Activated CD4-positive, alpha-beta T cell treated with anti-CD3 and anti-CD28 coated beads, Interleukin-2, amount 10 ng/mL, durations not matched to agents 24 days and 14 days (primary cell): ENCODE measurements around the gene SLC8A1. TPM values are rescaled to one million over a fixed set of nuclear protein-coding genes. Genes with fewer than 3 reads are reported as not detected.

Experiments
- DNase-seq: peaks from one replicate; pipeline ENCODE4 v3.0.0; 2022
- H3K27ac Mint-ChIP-seq: one replicate; pipeline ENCODE4 v1.8.0; 2022; ENCODE audit warnings: mild to moderate bottlenecking, mixed read lengths
- H3K27me3 Mint-ChIP-seq: one replicate; pipeline ENCODE4 v1.8.0; 2022; ENCODE audit warnings: mixed read lengths
- H3K36me3 Mint-ChIP-seq: one replicate; pipeline ENCODE4 v1.8.0; 2022; ENCODE audit warnings: low read depth, mild to moderate bottlenecking, mixed read lengths
- H3K4me1 Mint-ChIP-seq: one replicate; pipeline ENCODE4 v1.8.0; 2021; ENCODE audit warnings: mixed read lengths
- H3K4me3 Mint-ChIP-seq: one replicate; pipeline ENCODE4 v1.8.0; 2022; ENCODE audit warnings: mild to moderate bottlenecking, moderate library complexity, mixed read lengths
- H3K9me3 Mint-ChIP-seq: one replicate; pipeline ENCODE4 v1.8.0; 2021; ENCODE audit warnings: mixed read lengths
- intact Hi-C: fragments of 100-400 bp; cut with micrococcal nuclease; formaldehyde crosslinking; loops from one replicate; pipeline ENCODE4 v1.15.1; 2023
- total RNA-seq: library from RNA; stranded (reverse); gene quantifications from 2 replicates; pipeline ENCODE4 v1.2.3, GENCODE V29; 2022

The SLC8A1 gene
- total RNA-seq, 1 donor from 2014 or later = 5.0 TPM

DNA sequence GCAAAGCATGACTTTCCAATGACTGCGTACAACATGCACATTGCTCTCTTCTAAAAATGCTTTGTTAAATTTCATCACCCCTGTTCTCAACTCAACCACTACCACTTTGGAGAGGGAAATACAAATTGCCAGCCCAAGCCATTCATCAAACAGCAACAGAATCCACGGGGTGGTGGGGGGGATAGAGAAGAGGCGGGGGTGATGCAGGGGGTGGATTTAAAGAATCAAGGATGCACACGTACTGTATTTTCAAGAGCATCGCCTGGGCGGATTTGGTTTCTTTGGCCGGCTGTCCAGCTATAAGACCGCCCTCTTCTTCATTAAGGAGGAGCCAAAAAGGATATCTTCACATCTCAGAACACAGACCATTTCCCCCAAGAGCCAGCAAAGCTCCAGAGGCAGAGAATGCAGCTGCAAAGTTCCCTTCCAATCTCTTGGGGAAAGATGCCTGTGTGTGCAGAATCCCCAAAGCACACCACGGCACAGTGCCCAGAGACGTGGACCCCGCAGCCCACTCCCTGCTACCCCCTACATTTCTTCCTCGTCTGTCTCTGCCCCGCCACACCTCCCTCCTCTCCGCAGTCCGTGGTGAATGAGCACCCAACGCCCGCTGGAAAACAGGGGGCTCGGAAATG, 977 bp downstream of the SLC8A1 start:
- Mint-ChIP-seq H3K36me3 (no peaks in the 10 kb centered on the region), H3K9me3 (no peaks in the 10 kb centered on the region), H3K4me1 (peaks cover 22% of the 10 kb centered on the region), H3K27ac (peak overlapping the region; percentile 71), H3K4me3 (peak overlapping the region; percentile 76), H3K27me3 (peaks cover 48% of the 10 kb centered on the region)
- intact Hi-C loops = loop anchor here (2.0 kb wide), 1 partner anchor 530 kb away; no protein-coding TSS in a partner anchor
- peak; percentile 56 for DNase-seq

DNA sequence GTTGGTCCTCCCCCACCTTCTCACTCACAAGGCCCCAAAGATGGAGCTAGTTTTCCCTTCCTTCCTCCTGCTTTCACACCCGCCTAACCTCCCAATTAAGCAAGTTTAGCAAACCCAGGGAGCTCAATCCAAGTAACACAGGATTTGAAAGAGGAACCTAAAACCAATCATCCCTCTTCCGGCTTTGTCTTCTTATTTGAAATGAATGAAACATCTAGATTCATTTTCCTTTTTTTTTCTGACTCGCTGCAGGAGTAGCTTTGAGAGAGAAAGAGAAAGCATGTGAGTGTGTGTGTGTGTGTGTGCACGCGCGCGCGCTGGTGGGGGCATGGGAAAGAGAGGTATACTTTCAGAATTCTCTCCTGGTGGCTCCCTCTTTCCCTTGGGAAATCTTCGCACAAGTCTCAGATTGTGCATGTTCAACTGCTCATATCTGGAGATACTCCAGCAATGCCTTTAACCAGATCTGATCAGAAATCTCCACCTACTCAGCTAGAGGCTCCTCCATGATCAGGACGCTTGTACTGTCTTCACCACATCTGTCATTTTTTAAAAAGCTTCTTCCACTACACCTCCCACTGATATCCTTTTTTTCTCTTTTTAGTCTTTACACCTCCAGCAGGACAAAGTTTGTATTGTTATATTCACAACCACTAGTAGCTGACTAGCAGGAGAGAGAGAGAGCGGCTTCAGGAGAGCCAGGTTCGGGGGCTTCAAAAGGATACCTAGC, 1.7 kb downstream of the SLC8A1 start:
- Mint-ChIP-seq H3K36me3 (no peaks in the 10 kb centered on the region), H3K9me3 (no peaks in the 10 kb centered on the region), H3K27ac (peak overlapping the region; percentile 15), H3K27me3 (peaks cover 45% of the 10 kb centered on the region), H3K4me3 (peak overlapping the region; percentile 76), H3K4me1 (peaks cover 22% of the 10 kb centered on the region)
- peak; percentile 62 for DNase-seq
- intact Hi-C loops = loop anchor here (2.0 kb wide), 1 partner anchor 529 kb away; no protein-coding TSS in a partner anchor

DNA sequence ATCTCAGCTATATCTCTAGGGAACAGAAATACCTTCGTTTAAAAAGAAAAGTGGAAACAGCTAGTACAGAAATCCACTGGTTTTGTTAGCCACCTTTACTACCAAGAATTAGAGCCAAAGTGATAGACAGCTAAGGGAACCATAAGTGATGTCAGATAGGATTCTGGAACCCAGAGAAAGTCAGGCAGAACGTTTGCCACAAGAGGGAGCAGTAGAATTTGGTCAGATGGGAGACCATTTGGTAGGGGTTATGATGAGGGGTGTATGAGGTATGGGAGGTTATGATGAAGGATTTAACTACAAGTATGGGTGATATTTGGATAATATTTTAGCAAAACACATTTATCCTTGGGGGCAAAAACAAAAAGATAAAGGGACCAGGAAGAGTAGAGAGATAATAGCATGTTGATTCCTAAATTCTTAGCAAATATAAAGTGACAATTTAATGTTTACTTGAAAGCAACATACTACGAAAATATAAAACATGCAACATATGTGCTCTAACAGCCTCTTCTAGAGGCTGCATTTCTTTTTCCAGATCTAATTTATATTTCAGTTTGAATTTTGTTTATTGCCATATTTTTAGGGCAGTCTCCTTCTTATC, 3.3 kb downstream of the SLC8A1 start:
- Mint-ChIP-seq H3K4me1 (peaks cover 22% of the 10 kb centered on the region), H3K36me3 (no peaks in the 10 kb centered on the region), H3K27ac (no peak overlapping the region), H3K9me3 (no peaks in the 10 kb centered on the region), H3K27me3 (peaks cover 36% of the 10 kb centered on the region), H3K4me3 (no peak overlapping the region)
- intact Hi-C loops = no loop called here
- peak; percentile 61 for DNase-seq

DNA sequence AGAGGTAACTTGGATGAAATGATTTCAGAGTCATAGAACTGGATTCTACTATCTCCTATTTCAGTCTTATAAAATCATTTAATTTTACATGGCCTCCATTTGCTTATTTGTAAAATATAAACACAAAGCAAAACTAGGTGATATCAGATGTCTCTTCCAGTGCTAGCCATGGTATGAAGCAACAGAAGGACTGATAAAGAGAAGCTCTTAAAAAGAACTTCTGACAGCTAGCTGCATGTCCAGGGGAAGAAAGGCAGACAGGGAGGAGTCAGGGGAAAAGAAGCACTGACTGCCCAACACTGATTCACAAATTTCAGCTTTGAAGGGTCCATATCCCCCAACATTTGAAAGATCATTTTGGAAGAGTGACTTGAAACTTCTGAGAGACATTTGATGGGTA, 6.4 kb downstream of the SLC8A1 start:
- Mint-ChIP-seq H3K9me3 (no peaks in the 10 kb centered on the region), H3K4me3 (no peak overlapping the region), H3K4me1 (peaks cover 6% of the 10 kb centered on the region), H3K27me3 (peaks cover 12% of the 10 kb centered on the region), H3K36me3 (no peaks in the 10 kb centered on the region), H3K27ac (no peak overlapping the region)
- DNase-seq = peak; percentile 34
- intact Hi-C loops = no loop called here

DNA sequence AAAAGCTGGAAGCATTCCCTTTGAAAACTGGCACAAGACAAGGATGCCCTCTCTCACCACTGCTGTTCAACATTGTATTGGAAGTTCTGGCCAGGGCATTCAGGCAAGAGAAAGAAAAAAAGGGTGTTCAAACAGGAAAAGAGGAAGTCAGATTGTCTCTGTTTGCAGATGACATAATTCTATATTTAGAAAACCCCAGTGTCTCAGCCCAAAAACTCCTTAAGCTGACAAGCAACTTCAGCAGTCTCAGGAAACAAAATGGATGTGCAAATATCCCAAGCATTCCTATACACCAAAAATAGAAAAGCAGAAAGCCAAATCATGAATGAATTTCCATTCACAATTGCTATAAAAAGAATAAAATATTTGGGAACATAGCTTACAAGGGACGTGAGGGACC, 11.1 kb downstream of the SLC8A1 start:
- DNase-seq = no peak
- no peaks in the 10 kb centered on the region for H3K4me1 Mint-ChIP-seq
- H3K4me3 Mint-ChIP-seq = no peak overlapping the region
- no peaks in the 10 kb centered on the region for H3K27me3 Mint-ChIP-seq
- no peaks in the 10 kb centered on the region for H3K36me3 Mint-ChIP-seq
- intact Hi-C loops = no loop called here
- no peak overlapping the region for H3K27ac Mint-ChIP-seq
- no peaks in the 10 kb centered on the region for H3K9me3 Mint-ChIP-seq

DNA sequence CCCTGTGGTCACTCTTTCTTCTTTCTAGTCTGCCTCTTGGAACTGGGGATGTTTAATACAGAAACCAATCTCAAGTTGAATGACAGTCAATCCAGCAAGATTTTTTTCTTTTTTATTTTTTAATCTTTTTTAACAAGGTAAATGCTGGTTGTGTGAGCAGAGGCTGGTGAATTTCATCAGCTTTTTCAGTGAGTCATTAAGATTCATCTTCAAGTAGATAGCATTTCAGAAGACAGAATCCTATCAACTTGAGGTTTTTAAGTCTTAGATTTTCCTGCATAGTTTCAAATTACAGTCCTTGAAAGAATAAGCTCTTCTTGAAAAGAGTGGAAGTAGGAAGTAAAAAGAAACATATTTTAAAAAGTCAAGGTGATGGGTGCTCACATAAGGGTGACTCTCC, 12.4 kb downstream of the SLC8A1 start:
- DNase-seq = no peak
- no peaks in the 10 kb centered on the region for H3K27me3 Mint-ChIP-seq
- intact Hi-C loops = no loop called here
- H3K4me3 Mint-ChIP-seq = no peak overlapping the region
- no peaks in the 10 kb centered on the region for H3K9me3 Mint-ChIP-seq
- H3K36me3 Mint-ChIP-seq = no peaks in the 10 kb centered on the region
- no peaks in the 10 kb centered on the region for H3K4me1 Mint-ChIP-seq
- H3K27ac Mint-ChIP-seq = no peak overlapping the region

DNA sequence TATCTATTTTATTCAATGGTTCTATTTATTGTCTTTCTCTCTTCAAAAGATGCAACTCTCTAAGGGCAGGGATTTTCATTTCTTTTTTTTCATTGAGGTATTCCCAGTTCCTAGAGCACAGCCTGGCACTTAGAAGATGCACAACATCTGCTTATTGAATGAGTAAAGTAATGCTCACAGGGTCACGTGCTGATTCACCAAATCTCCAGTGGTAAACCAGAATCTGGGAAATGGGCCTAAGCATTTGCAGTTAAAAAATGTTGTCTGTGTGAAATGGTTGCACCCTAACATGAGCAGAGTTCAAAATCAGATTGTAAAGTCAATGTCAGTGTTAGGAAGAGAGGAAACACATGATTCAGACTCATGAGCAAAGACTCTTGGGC, 15.8 kb downstream of the SLC8A1 start:
- DNase-seq = no peak
- Mint-ChIP-seq H3K27ac (no peak overlapping the region), H3K4me3 (no peak overlapping the region), H3K4me1 (no peaks in the 10 kb centered on the region), H3K9me3 (no peaks in the 10 kb centered on the region), H3K27me3 (no peaks in the 10 kb centered on the region), H3K36me3 (no peaks in the 10 kb centered on the region)
- intact Hi-C loops = no loop called here

DNA sequence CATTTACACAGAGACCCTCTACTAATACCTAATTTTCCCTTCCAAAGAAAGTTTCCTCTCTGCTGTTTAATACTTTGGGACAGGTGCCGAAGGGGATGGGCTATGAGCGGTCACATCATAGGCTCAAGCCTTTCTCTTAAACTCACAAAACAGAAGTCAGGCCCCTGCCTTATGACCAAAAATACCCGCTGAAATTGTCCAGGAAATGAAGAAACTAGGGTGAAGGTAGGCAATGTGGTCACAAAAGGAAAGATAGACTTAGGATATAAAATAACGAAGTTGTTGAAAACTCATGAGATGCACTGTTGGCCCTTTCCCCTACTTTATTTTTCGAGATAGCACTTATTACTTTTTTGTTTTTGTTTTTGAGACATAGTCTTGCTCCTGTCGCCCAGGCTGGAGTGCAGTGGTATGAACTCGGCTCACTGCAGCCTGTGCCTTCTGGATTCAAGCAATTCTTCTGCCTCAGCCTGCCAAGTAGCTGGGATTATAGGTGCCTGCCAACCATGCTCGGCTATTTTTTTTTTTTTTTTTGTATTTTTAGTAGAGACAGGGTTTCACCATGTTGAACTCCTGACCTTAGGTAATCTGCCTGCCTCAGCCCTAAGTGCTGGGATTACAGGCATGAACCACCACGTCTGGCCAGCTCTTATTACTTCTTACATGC, 16.3 kb downstream of the SLC8A1 start:
- no peaks in the 10 kb centered on the region for H3K4me1 Mint-ChIP-seq
- no peak overlapping the region for H3K4me3 Mint-ChIP-seq
- H3K9me3 Mint-ChIP-seq = no peaks in the 10 kb centered on the region
- no peak overlapping the region for H3K27ac Mint-ChIP-seq
- no peak for DNase-seq
- intact Hi-C loops = no loop called here
- H3K36me3 Mint-ChIP-seq = no peaks in the 10 kb centered on the region
- no peaks in the 10 kb centered on the region for H3K27me3 Mint-ChIP-seq

DNA sequence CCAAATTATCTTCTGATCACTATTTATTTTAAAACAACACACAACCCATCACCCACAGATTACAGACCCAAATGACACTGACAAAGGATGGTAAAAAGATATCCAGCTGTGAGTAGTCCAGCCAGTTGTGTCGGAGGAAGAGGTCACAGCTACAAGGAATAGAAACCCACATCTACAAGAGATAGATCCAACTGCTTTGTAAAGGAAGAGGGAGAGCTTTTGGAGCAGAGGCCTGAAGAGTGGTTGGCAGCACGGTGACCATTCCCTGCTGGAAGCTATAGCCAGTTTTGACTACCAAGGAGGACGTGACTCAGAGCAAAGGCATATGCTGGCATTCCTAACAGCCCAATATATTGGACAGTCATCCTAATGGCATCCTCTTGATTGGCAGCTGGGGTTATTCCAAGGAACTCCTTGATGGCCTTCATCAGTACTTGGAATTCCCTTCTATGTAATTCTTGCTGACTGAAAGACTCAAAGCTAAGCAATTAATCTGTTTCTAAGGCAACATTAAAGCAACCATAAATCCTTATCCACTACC, 17.1 kb downstream of the SLC8A1 start:
- Mint-ChIP-seq H3K27me3 (no peaks in the 10 kb centered on the region), H3K4me1 (no peaks in the 10 kb centered on the region), H3K4me3 (no peak overlapping the region), H3K27ac (no peak overlapping the region), H3K36me3 (no peaks in the 10 kb centered on the region), H3K9me3 (no peaks in the 10 kb centered on the region)
- intact Hi-C loops = no loop called here
- DNase-seq = no peak

DNA sequence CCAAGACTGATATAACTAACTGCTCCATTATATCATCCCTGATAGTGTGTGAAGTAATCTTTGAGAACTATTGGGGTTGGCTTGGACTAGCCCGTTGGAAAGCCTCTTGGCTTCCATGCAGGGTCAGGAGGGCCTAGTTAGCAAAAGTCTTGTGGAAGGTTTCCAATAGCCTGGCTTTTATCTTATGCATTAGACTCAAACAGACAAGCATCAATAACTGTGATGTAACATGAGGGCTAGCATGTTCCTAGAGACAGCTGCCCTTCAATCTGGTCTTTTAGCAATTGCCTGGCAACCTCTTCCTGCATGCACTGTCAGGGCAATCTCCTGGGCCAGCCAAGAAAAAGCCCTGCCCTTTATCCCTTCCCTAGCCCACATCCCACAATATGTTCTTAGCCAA, 18.2 kb downstream of the SLC8A1 start:
- Mint-ChIP-seq H3K4me1 (no peaks in the 10 kb centered on the region), H3K27me3 (no peaks in the 10 kb centered on the region), H3K36me3 (no peaks in the 10 kb centered on the region), H3K27ac (no peak overlapping the region), H3K9me3 (no peaks in the 10 kb centered on the region), H3K4me3 (no peak overlapping the region)
- intact Hi-C loops = no loop called here
- no peak for DNase-seq

DNA sequence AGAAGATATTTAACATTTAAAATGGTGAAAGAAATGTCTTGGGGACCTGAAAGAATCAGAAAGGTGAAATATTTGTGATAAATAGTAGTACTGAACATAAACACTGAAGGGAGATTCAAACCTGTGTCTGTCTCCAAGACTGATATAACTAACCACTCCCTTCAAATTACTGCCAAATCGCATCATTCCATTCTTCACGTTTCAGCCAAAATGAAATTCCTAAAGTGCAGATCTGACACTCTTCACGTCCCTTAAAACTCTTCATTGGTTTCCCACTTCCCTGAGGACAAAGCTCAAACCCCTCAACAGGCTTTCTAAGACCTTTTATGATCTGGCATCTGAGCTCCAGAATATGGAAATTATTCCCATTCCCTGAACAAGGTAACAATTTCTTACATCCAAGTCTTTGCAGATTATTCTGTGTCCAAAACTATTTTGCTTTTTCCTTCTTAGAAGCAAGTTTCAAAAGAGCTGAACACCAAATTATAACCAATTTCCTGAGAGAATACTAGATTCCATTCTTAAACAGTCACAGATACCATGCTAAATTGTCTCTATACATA, 18.9 kb downstream of the SLC8A1 start:
- Mint-ChIP-seq H3K4me3 (no peak overlapping the region), H3K27me3 (no peaks in the 10 kb centered on the region), H3K27ac (no peak overlapping the region), H3K36me3 (no peaks in the 10 kb centered on the region), H3K4me1 (no peaks in the 10 kb centered on the region), H3K9me3 (no peaks in the 10 kb centered on the region)
- no peak for DNase-seq
- intact Hi-C loops = no loop called here

DNA sequence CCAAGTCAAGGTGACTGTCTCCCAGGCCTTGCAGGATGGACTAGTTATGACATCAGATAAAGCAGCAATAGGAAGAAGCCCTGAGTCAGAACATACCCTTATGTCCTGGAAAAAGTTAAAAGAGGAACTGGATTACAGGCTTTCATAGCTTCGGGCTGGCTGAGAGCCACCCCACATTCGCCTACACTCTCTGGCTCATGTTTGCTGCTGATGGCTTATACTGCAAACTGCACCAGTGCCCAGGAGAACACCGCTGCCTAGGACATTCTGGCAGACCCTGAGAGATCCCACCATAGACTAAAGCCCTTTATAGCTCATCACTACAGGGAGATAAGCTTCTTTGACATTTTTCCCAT, 20.3 kb downstream of the SLC8A1 start:
- no peaks in the 10 kb centered on the region for H3K4me1 Mint-ChIP-seq
- no peak overlapping the region for H3K27ac Mint-ChIP-seq
- no peaks in the 10 kb centered on the region for H3K27me3 Mint-ChIP-seq
- H3K4me3 Mint-ChIP-seq = no peak overlapping the region
- no peak for DNase-seq
- intact Hi-C loops = no loop called here
- no peaks in the 10 kb centered on the region for H3K9me3 Mint-ChIP-seq
- H3K36me3 Mint-ChIP-seq = no peaks in the 10 kb centered on the region

DNA sequence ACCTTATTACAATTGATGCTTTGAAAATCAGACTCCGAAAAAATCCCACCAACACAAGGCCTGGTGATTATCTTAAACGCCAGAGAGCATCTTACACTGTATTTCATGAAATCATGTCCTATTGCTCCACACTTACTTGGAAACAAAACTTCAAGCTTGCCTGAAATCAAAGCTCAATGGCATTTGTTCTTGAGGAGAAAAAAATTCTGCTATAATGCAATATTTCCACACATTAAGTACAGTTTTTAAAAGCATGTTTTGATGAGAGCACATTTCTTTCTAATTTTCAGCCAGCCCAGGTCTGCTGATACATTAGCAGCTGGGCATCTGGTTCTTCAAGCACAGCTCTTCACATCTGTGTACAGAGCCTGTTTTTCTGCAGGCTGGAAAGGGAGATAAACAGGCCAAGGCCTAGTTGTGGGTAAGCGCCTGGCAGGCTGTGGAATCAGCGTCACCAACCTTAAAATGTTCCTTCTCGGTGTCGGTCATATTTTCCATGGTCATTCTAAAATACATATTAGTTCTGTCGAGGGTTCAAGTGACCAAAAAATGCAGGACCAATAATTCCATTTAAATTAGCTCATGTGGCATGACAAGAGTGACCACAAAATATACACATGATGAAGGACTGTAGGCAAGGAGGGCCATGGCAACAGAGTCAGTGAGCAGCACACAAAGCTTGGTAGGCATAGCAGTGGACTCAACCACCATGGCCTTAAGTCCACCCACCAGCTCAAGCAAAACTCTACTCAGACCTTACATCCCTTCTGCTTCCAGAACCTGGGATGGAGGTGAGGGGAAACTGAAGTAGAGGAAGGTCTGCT, 20.9 kb downstream of the SLC8A1 start:
- intact Hi-C loops = no loop called here
- no peaks in the 10 kb centered on the region for H3K9me3 Mint-ChIP-seq
- DNase-seq = no peak
- H3K4me3 Mint-ChIP-seq = no peak overlapping the region
- H3K27me3 Mint-ChIP-seq = no peaks in the 10 kb centered on the region
- no peaks in the 10 kb centered on the region for H3K36me3 Mint-ChIP-seq
- no peak overlapping the region for H3K27ac Mint-ChIP-seq
- no peaks in the 10 kb centered on the region for H3K4me1 Mint-ChIP-seq
